Brain pericyte (primary cell): ENCODE results near the gene REEP1.
"Not testable (repeated sequence)": the region's sequence is repeated elsewhere in the genome, so short reads cannot be mapped to it uniquely, and the experiment has no call there.

ENCODE experiments used
- DNase-seq: peaks from one replicate; pipeline ENCODE4 v3.0.0-alpha.2; 2012; ENCODE audit warnings: low read depth, low spot score

The REEP1 gene

GRCh38 chr2:86283411-86284030 lies 53.9 kb downstream of the REEP1 start:
- DNase-seq: no peak

- DNase-seq: no peak
Observed at GRCh38 chr2:86281066-86281700, 56.2 kb downstream of the REEP1 start.

- no peak for DNase-seq
Observed at GRCh38 chr2:86280191-86280667, 57.2 kb downstream of the REEP1 start.

GRCh38 chr2:86275962-86276361 lies 61.5 kb downstream of the REEP1 start:
- no peak for DNase-seq

GRCh38 chr2:86275384-86275799 lies 62.0 kb downstream of the REEP1 start:
- DNase-seq: no peak

- DNase-seq: no peak
Observed at GRCh38 chr2:86274918-86275275, 62.5 kb downstream of the REEP1 start.

GRCh38 chr2:86274265-86274917 lies 63.0 kb downstream of the REEP1 start:
- DNase-seq: no peak

- DNase-seq: no peak
Observed at GRCh38 chr2:86272111-86272510, 65.3 kb downstream of the REEP1 start.

GRCh38 chr2:86271248-86271647 lies 66.2 kb downstream of the REEP1 start:
- DNase-seq: no peak

- DNase-seq: no peak
Observed at GRCh38 chr2:86263956-86264355, 73.5 kb downstream of the REEP1 start.

- DNase-seq: no peak
Observed at GRCh38 chr2:86260978-86261377, 76.4 kb downstream of the REEP1 start.

- no peak for DNase-seq
Observed at GRCh38 chr2:86258106-86258505, 79.3 kb downstream of the REEP1 start.

GRCh38 chr2:86256982-86257381 lies 80.4 kb downstream of the REEP1 start:
- no peak for DNase-seq

- no peak for DNase-seq
Observed at GRCh38 chr2:86256300-86256699, 81.1 kb downstream of the REEP1 start.

GRCh38 chr2:86254576-86255538 lies 82.6 kb downstream of the REEP1 start:
- DNase-seq: no peak

- DNase-seq: no peak
Observed at GRCh38 chr2:86253424-86253823, 84.0 kb downstream of the REEP1 start.

- no peak for DNase-seq
Observed at GRCh38 chr2:86251840-86252266, 85.6 kb downstream of the REEP1 start.

GRCh38 chr2:86249579-86250391 lies 87.6 kb downstream of the REEP1 start:
- DNase-seq: no peak

GRCh38 chr2:86249176-86249575 lies 88.2 kb downstream of the REEP1 start:
- no peak for DNase-seq

- not testable (repeated sequence) for DNase-seq
Observed at GRCh38 chr2:86245222-86245621, 92.2 kb downstream of the REEP1 start.

- DNase-seq: not testable (repeated sequence)
Observed at GRCh38 chr2:86244781-86245180, 92.6 kb downstream of the REEP1 start.
